ENCODE measurements around the gene SKAP1.
A peak's percentile ranks its signal among the peaks of the same experiment; 100 is the strongest.

DNA sequence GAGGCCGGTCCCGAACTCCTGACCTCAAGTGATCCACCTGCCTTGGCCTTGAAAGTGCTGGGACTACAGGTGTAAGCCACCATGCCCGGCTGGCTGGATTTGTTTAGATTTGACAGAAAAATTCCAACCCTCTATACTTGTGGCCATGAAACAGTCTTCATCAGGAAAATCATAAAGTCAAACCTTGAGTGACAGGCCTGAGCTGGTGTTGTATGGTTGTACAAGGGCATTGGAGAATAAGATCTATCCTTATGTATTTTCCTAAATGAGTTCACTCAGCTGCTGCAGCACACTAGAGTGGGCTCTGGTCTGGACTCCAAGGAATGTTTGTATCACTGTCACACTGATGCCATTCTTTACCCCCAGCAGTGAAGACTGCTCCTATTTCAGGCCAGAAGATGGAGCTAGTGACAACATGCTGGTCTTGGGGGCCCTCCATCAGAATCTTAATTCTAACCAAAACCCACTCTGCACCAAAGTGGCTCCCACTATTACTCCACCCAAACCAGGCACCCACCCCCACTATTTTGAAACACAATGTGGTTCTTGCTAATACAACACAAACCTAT is 295.0 kb downstream of the SKAP1 start:
- TF ChIP-seq, protein P1, sequence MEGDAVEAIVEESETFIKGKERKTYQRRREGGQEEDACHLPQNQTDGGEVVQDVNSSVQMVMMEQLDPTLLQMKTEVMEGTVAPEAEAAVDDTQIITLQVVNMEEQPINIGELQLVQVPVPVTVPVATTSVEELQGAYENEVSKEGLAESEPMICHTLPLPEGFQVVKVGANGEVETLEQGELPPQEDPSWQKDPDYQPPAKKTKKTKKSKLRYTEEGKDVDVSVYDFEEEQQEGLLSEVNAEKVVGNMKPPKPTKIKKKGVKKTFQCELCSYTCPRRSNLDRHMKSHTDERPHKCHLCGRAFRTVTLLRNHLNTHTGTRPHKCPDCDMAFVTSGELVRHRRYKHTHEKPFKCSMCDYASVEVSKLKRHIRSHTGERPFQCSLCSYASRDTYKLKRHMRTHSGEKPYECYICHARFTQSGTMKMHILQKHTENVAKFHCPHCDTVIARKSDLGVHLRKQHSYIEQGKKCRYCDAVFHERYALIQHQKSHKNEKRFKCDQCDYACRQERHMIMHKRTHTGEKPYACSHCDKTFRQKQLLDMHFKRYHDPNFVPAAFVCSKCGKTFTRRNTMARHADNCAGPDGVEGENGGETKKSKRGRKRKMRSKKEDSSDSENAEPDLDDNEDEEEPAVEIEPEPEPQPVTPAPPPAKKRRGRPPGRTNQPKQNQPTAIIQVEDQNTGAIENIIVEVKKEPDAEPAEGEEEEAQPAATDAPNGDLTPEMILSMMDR (IDR thresholded peaks at IDR 0.05), result peak in 1 of 6 experiments; percentile 5
- no peak for TF ChIP-seq POLR2A (IDR thresholded peaks at IDR 0.05)
